Endothelial cell of umbilical vein (primary cell): ENCODE data around the gene EYS. TPM values are rescaled to one million over a fixed set of nuclear protein-coding genes. Genes with fewer than 3 reads are reported as not detected.

Experiments used
- BruUV-seq: library from RNA; stranded (reverse); fragments of 400-500 nt; replicated peaks from 2 replicates; lab custom pipeline; 2021; lab: Mats Ljungman, UMichigan
- CTCF ChIA-PET: fragments of 300-600, 350-600 bp; sonication (Branson Sonifier 250); formaldehyde crosslinking; loops from one replicate; lab custom pipeline; 2021; ENCODE audit warnings: antibody characterized with exemption, inconsistent platforms; lab: Charles Lee
- POLR2A ChIA-PET: fragments of 300-600, 350-600 bp; sonication (Branson Sonifier 250); formaldehyde crosslinking; loops from one replicate; lab custom pipeline; 2021; ENCODE audit warnings: antibody characterized with exemption, inconsistent platforms; lab: Charles Lee
- DNase-seq: peaks from one replicate; pipeline ENCODE4 v3.0.0-alpha.2; 2011; ENCODE audit warnings: low read depth, low spot score
- FAIRE-seq: peaks from 2 replicates; lab custom pipeline; 2011; peaks lifted over from hg19 to GRCh38; lab: Jason Lieb, UNC
- H2AFZ ChIP-seq: 2 replicates; pipeline ENCODE4 v1.6.0; 2012; ENCODE audit warnings: low read depth, low read length, control low read depth, inconsistent platforms
- H3K27ac ChIP-seq: 2 replicates; pipeline ENCODE4 v1.5.1; 2011; ENCODE audit warnings: low read depth, mild to moderate bottlenecking, control low read depth, low read length, moderate library complexity; ENCODE audit not compliant: insufficient read depth
- H3K27me3 ChIP-seq, 2 experiments: 2 replicates each; pipeline versions ENCODE4 v1.6.0 to v1.6.1; 2011; ENCODE audit warnings: low read length in 2 of 2, mixed read lengths in 1 of 2; ENCODE audit not compliant: control insufficient read depth in 2 of 2, insufficient read depth in 2 of 2
- H3K36me3 ChIP-seq, 2 experiments: 2 replicates in 1 of 2; 3 replicates in 1 of 2; pipeline ENCODE4 v1.5.1; 2011; ENCODE audit warnings: low read length in 2 of 2, mild to moderate bottlenecking in 1 of 2, moderate library complexity in 1 of 2; ENCODE audit not compliant: control insufficient read depth in 2 of 2, insufficient read depth in 2 of 2; ENCODE audit errors: extremely low read depth in 1 of 2
- H3K4me1 ChIP-seq: 3 replicates; pipeline ENCODE4 v1.5.1; 2011; ENCODE audit warnings: mild to moderate bottlenecking, low read length; ENCODE audit not compliant: control insufficient read depth, insufficient read depth; ENCODE audit errors: extremely low read depth
- H3K4me2 ChIP-seq: 2 replicates; pipeline ENCODE4 v1.6.1; 2011; ENCODE audit warnings: low read length, control low read depth, mixed read lengths; ENCODE audit not compliant: insufficient read depth
- H3K4me3 ChIP-seq, 3 experiments: fragments of 200-600 bp in 1 of 3; sonication (generic), shearing (Covaris generic) in 1 of 3; replicated peaks in 1 of 3; 2 replicates each; pipeline ENCODE4 v1.5.1; 2011 to 2016; ENCODE audit warnings: control low read depth in 3 of 3, low read length in 3 of 3, mild to moderate bottlenecking in 2 of 3, inconsistent platforms in 1 of 3, low read depth in 1 of 3, moderate library complexity in 1 of 3; ENCODE audit not compliant: insufficient read depth in 1 of 3
- H3K79me2 ChIP-seq: 2 replicates; pipeline ENCODE4 v1.6.0; 2012; ENCODE audit warnings: low read length, inconsistent platforms; ENCODE audit not compliant: control insufficient read depth, insufficient read depth
- H3K9ac ChIP-seq: replicated peaks from 2 replicates; pipeline ENCODE3; 2011; ENCODE audit warnings: low read length, control low read depth; ENCODE audit not compliant: insufficient read depth; ENCODE audit errors: extremely low read depth
- H3K9me1 ChIP-seq: replicated peaks from 3 replicates; pipeline ENCODE4 v1.6.0; 2011; ENCODE audit warnings: mild to moderate bottlenecking, low read length; ENCODE audit not compliant: control insufficient read depth, insufficient read depth; ENCODE audit errors: extremely low read depth
- H3K9me3 ChIP-seq: replicated peaks from 2 replicates; pipeline ENCODE4 v1.5.1; 2012; ENCODE audit warnings: low read length, inconsistent platforms; ENCODE audit not compliant: control insufficient read depth, insufficient read depth
- H4K20me1 ChIP-seq: replicated peaks from 2 replicates; pipeline ENCODE3; 2011; ENCODE audit warnings: mild to moderate bottlenecking, low read length; ENCODE audit not compliant: control insufficient read depth, insufficient read depth; ENCODE audit errors: extremely low read depth
- EZH2 ChIP-seq: IDR thresholded peaks from 2 replicates; pipeline ENCODE4 v1.6.1; 2012; ENCODE audit warnings: borderline replicate concordance, low read depth, mild to moderate bottlenecking, moderate library complexity, low read length, inconsistent platforms; ENCODE audit not compliant: severe bottlenecking
- FOS ChIP-seq: IDR thresholded peaks from 2 replicates; pipeline ENCODE4 v1.6.1; 2011; ENCODE audit warnings: mild to moderate bottlenecking, low read length, moderate library complexity, borderline replicate concordance; ENCODE audit not compliant: insufficient read depth
- MYC ChIP-seq: IDR thresholded peaks from one replicate; pipeline ENCODE4 v1.6.1; 2011; ENCODE audit warnings: mild to moderate bottlenecking, low read depth, low read length
- POLR2A ChIP-seq: IDR thresholded peaks from 2 replicates; pipeline ENCODE4 v1.6.1; 2012; ENCODE audit warnings: low read depth, mild to moderate bottlenecking, control low read depth, low read length
- POLR2AphosphoS5 ChIP-seq: IDR thresholded peaks from 2 replicates; pipeline ENCODE4 v1.6.1; 2012; ENCODE audit warnings: low read depth, mild to moderate bottlenecking, control low read depth, low read length, moderate library complexity; ENCODE audit not compliant: insufficient read depth
- dilution Hi-C: fragments of 300-500 bp; cut with MboI; formaldehyde crosslinking; loops from one replicate; pipeline ENCODE4 v1.15.0; 2019; ENCODE audit warnings: low sequenced_read_pairs; ENCODE audit not compliant: extremely low pct_ligation_motif_present
- intact Hi-C: fragments of 100-400 bp; cut with micrococcal nuclease; formaldehyde crosslinking; loops from one replicate; pipeline ENCODE4 v1.10.0; 2022
- polyA plus RNA-seq, 4 experiments: library from polyadenylated mRNA; depleted of rRNA in 3 of 4; stranded (reverse) in 3 of 4; unstranded in 1 of 4; fragments of >200 nt; gene quantifications; 2 replicates each; pipeline versions ENCODE4 v1.2.1 to v1.2.3, GENCODE V29; 2011 to 2012; ENCODE audit warnings: missing spikeins in 1 of 4
- total RNA-seq: library from RNA; stranded (reverse); gene quantifications from 2 replicates; pipeline ENCODE4 v1.2.3, GENCODE V29; 2021
- TF ChIP-seq, protein P1 (sequence below): IDR thresholded peaks from 2 replicates; pipeline ENCODE4 v1.6.1; 2011; ENCODE audit not compliant: insufficient read depth, insufficient read length

EYS gene
- total and polyA plus RNA-seq, 2 donors (not counting 3 experiments of a cell fraction or from before 2014, with no cell fraction given) = 0.01 to 0.27 TPM

DNA sequence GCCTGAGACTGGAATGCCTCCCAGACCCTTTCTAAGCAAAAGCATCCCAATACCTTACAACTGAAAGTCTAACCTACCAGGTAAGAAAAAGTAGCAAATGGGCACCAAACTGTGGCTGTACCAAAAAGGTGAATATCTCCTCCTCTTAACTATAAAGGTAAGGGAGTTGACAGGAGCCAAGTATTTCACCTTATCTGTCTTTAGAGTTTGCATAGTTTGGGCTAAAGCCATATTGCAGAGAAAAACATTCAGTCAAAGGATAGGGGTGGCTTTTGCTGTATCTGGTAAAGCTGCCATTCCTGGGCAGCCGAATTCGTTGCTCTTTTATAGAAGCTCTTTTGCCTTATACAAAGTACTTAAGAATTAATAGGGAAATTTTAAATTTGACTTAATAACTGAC is 2033.3 kb downstream of the EYS start:
- dilution Hi-C loops = no loop called here
- DNase-seq (no peak), FAIRE-seq (no peak)
- Histone ChIP-seq H3K9me1 (no peaks in the 10 kb centered on the region), H3K27ac (no peak overlapping the region), H3K4me1 (no peaks in the 10 kb centered on the region), H3K36me3 (no peaks in the 10 kb centered on the region), H3K9me3 (no peaks in the 10 kb centered on the region), H4K20me1 (peaks cover 4% of the 10 kb centered on the region), H3K79me2 (peaks cover 28% of the 10 kb centered on the region), H3K4me3 (no peak overlapping the region), H2AFZ (no peak overlapping the region), H3K27me3 (no peaks in the 10 kb centered on the region), H3K4me2 (no peak overlapping the region), H3K9ac (no peak overlapping the region)
- intact Hi-C loops = no loop called here
- TF ChIP-seq POLR2AphosphoS5 (no peak), EZH2 (no peak), POLR2A (no peak), FOS (no peak)
- POLR2A ChIA-PET = no interaction called here
- CTCF ChIA-PET = interaction anchor here (1.5 kb wide), 1 partner anchor 9 kb away, joined by 10 read pairs; no protein-coding TSS in a partner anchor
- BruUV-seq = no TSS peak

DNA sequence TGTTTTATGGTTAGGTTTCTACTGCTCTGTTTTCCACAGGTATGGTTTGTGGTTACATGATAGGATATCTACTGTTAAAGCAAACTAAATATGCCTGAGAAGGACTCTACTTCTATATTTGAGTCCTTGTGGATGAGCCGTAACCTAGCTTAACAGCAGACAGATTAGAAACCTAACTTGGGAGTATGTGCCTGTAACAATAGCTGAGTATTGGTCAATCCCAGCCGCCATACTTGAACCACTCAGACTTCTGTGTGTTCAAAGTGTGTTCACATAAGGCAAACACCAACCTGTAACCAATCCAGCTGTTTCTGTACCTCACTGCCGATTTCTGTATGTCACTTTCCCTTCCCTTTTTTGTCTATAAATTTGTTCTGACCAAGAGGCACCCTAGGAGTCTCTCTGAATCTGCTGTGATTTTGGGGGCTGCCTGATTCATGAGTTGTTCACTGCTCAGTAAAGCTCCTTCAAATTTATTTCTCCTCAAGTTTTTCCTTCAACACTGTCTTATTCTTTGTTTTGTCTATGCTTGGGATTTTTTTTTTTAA is 2034.4 kb downstream of the EYS start:
- Histone ChIP-seq H3K27me3 (no peaks in the 10 kb centered on the region), H3K27ac (no peak overlapping the region), H3K9ac (no peak overlapping the region), H3K79me2 (peaks cover 32% of the 10 kb centered on the region), H3K9me3 (no peaks in the 10 kb centered on the region), H4K20me1 (peaks cover 4% of the 10 kb centered on the region), H3K4me3 (no peak overlapping the region), H3K36me3 (no peaks in the 10 kb centered on the region), H3K4me2 (no peak overlapping the region), H3K4me1 (no peaks in the 10 kb centered on the region), H3K9me1 (no peaks in the 10 kb centered on the region), H2AFZ (no peak overlapping the region)
- intact Hi-C loops = no loop called here
- dilution Hi-C loops = no loop called here
- ChIA-PET CTCF (interaction anchor here (1.0 to 1.5 kb wide), 2 partner anchors 9 to 10 kb away, joined by 3 to 10 read pairs; no protein-coding TSS in a partner anchor), POLR2A (no interaction called here)
- TF ChIP-seq MYC (no peak), POLR2AphosphoS5 (no peak), POLR2A (no peak), FOS (no peak), EZH2 (no peak)
- TF ChIP-seq, protein P1, sequence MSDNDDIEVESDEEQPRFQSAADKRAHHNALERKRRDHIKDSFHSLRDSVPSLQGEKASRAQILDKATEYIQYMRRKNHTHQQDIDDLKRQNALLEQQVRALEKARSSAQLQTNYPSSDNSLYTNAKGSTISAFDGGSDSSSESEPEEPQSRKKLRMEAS = no peak
- no TSS peak for BruUV-seq
- no peak for FAIRE-seq
- no peak for DNase-seq
